Measurements from ENCODE around the gene IFT80. TPM values are rescaled to one million over a fixed set of nuclear protein-coding genes. Genes with fewer than 3 reads are reported as not detected.

IFT80 gene
- total RNA-seq, 4 donors from 2014 or later = 10.5 to 35.5 (median 15.4) TPM

DNA sequence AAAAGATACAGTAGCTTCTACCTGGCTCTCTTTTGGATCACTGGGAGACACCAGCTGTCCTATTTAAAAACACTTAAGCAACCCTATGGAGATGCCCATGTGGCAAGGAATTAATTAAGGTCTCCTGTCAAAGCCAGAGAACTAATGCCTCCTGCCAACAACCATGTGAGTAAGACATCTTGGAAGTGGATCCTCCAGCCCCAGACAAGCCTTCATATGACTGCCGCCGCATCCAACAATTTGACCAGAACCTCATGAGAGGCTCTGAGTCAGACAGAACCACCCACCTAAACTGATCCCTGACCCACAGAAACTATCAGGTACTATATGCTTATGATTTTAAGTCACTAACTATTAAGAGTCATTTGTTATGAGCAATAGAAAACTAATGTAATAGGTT, 22.3 kb downstream of the IFT80 start:
- H3K27me3 ChIP-seq = no peaks in the 10 kb centered on the region

DNA sequence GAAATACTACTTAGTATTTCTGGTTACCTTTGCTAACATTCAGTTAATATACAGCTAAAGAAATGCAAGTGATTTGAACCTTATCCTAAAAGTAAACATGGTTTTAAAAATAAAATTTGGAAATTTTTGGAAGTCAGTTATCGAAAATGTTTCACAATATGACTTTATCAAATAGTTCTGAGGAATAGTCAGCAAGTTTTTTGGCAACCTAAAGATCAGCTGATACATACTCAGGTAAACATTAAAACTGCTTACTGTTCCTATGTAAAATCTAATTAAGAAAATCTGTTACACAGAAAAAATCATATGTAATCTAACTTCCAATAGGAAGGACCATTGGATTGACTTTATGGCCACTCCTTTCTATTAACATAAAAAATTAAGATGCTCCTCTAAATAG, 24.1 kb downstream of the IFT80 start:
- Histone ChIP-seq H3K4me3 (no peak overlapping the region), H3K27ac (no peak overlapping the region), H3K4me1 (no peaks in the 10 kb centered on the region), H3K27me3 (no peaks in the 10 kb centered on the region), H3K36me3 (no peaks in the 10 kb centered on the region), H3K9me3 (no peaks in the 10 kb centered on the region)
- no peak for TF ChIP-seq POLR2A (IDR thresholded peaks at IDR 0.05)
- TF ChIP-seq, protein P1, sequence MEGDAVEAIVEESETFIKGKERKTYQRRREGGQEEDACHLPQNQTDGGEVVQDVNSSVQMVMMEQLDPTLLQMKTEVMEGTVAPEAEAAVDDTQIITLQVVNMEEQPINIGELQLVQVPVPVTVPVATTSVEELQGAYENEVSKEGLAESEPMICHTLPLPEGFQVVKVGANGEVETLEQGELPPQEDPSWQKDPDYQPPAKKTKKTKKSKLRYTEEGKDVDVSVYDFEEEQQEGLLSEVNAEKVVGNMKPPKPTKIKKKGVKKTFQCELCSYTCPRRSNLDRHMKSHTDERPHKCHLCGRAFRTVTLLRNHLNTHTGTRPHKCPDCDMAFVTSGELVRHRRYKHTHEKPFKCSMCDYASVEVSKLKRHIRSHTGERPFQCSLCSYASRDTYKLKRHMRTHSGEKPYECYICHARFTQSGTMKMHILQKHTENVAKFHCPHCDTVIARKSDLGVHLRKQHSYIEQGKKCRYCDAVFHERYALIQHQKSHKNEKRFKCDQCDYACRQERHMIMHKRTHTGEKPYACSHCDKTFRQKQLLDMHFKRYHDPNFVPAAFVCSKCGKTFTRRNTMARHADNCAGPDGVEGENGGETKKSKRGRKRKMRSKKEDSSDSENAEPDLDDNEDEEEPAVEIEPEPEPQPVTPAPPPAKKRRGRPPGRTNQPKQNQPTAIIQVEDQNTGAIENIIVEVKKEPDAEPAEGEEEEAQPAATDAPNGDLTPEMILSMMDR (IDR thresholded peaks at IDR 0.05) = no peak
- no peak for DNase-seq

More for the DNA sequence above, 22.3 kb downstream of the IFT80 start:
- DNase-seq = no peak
- TF ChIP-seq, protein P1 (IDR thresholded peaks at IDR 0.05) = no peak
- no peak for TF ChIP-seq POLR2A (IDR thresholded peaks at IDR 0.05)
- Histone ChIP-seq H3K27ac (no peak overlapping the region), H3K4me3 (no peak overlapping the region), H3K36me3 (no peaks in the 10 kb centered on the region), H3K4me1 (no peaks in the 10 kb centered on the region), H3K9me3 (no peaks in the 10 kb centered on the region)

- H3K27ac ChIP-seq = no peak overlapping the region
- no peaks in the 10 kb centered on the region for H3K36me3 ChIP-seq
- DNase-seq = no peak
- H3K4me1 ChIP-seq = no peaks in the 10 kb centered on the region
- no peaks in the 10 kb centered on the region for H3K9me3 ChIP-seq
- TF ChIP-seq, protein P1 (IDR thresholded peaks at IDR 0.05) = no peak
- TF ChIP-seq POLR2A (IDR thresholded peaks at IDR 0.05) = no peak
- no peaks in the 10 kb centered on the region for H3K27me3 ChIP-seq
- H3K4me3 ChIP-seq = no peak overlapping the region
These were observed 24.6 kb downstream of the IFT80 start for GRCh38 chr3:160374472-160374871.

DNA sequence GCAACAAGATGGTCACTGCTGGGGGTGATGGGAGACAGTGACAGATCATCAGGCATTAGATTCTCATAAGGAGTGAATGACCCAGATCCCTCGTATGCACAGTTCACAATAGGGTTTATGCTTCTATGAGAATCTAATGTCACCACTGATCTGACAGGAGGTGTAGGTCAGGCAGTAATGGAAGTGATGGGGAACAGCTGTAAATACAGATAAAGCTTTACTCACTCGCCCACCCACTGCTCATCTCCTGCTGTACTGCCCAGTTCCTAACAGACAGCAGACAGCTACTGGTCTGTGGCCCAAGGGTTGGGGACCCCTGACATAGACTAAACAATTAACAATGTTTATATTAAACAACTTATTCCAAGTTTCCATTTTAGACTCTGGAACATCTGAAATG, 25.4 kb downstream of the IFT80 start:
- no peaks in the 10 kb centered on the region for H3K27me3 ChIP-seq
- H3K4me1 ChIP-seq = no peaks in the 10 kb centered on the region
- H3K27ac ChIP-seq = no peak overlapping the region
- H3K4me3 ChIP-seq = no peak overlapping the region
- no peak for DNase-seq
- H3K9me3 ChIP-seq = no peaks in the 10 kb centered on the region
- no peaks in the 10 kb centered on the region for H3K36me3 ChIP-seq
- no peak for TF ChIP-seq POLR2A (IDR thresholded peaks at IDR 0.05)
- TF ChIP-seq, protein P1 (IDR thresholded peaks at IDR 0.05) = no peak

DNA sequence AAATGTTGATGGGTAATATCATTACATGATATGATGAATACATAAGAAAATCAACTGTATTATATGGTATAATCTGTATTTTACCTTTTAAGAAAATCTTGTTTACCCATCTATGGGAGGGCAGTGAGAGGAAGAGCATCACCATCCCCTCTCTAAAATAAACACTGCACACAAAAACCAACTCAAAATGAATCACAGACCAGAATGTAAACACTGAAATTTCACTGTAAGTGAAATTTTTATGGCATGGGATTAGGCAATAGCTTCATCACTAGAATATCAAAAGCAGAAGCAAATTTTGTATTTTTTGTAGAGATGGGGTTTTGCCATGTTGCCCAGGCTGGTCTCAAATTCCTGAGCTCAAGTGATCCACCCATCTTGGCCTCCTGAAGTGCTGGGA, 26.2 kb downstream of the IFT80 start:
- Histone ChIP-seq H3K27ac (no peak overlapping the region), H3K4me1 (no peaks in the 10 kb centered on the region), H3K27me3 (no peaks in the 10 kb centered on the region), H3K4me3 (no peak overlapping the region), H3K36me3 (no peaks in the 10 kb centered on the region), H3K9me3 (no peaks in the 10 kb centered on the region)
- no peak for DNase-seq
- TF ChIP-seq, protein P1 (IDR thresholded peaks at IDR 0.05) = no peak

Measured in Peyer's patch (tissue), 4 donors.